ENCODE measurements around the gene CD151. TPM values are rescaled to one million over a fixed set of nuclear protein-coding genes. Genes with fewer than 3 reads are reported as not detected.

CD151 gene
- total RNA-seq, 4 donors from 2014 or later, result 328 to 675 (median 614) TPM

DNA sequence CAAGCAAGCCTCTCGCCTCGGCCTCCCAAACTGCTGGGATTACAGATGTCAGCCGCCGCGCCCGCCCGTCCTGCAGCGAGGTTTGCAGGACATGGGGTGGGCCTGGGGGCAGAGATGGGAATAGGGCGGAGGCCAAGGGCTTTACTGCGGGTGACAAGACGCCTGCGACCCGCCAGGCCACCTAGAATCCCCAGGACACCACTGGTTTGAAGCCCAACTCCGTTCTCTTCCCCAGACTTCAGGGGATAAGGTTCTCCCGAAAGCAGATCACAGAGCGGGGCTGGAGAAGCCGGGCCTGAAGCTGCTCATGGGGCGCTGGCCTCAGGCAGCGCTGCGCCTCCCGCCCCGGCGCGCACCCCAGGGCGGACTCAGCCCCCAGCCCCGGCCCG, 9.2 kb downstream of the CD151 start:
- ATAC-seq (ENCODE audit: low FRiP score) (no peak), DNase-seq (ENCODE audit: low spot score) (no peak)
- TF ChIP-seq, protein P1, sequence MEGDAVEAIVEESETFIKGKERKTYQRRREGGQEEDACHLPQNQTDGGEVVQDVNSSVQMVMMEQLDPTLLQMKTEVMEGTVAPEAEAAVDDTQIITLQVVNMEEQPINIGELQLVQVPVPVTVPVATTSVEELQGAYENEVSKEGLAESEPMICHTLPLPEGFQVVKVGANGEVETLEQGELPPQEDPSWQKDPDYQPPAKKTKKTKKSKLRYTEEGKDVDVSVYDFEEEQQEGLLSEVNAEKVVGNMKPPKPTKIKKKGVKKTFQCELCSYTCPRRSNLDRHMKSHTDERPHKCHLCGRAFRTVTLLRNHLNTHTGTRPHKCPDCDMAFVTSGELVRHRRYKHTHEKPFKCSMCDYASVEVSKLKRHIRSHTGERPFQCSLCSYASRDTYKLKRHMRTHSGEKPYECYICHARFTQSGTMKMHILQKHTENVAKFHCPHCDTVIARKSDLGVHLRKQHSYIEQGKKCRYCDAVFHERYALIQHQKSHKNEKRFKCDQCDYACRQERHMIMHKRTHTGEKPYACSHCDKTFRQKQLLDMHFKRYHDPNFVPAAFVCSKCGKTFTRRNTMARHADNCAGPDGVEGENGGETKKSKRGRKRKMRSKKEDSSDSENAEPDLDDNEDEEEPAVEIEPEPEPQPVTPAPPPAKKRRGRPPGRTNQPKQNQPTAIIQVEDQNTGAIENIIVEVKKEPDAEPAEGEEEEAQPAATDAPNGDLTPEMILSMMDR (IDR thresholded peaks at IDR 0.05), result no peak

DNA sequence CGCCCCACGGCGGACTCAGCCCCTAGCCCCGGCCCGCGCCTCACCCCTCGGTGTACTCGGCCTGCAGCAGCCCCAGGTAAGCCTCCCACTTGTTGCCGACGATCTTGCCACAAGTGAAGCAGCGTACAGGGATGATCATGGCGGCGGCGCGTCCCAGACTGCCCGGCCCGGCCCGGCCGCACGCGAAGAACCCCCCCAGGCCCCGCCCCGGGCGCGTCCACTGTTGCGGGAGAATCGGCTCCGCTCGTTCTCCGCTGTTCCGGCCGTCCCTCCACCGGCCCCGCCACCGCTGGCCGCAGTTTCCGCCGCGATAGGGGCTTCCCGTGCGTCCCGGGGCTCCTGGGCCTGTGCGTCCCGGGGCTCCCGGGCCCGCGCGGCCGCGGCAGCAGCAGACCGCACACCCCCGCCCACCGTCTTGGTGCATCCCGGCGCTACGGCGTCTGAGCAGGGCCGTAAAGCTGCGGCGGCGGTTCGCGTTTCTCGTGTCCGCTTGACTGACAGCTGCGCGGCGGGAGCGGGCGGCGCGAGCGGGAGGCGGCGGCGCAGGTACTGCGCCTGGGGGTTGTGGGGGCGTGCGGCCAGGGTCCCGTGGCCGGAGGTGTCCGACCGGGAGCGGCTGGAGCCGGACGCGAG, 9.7 kb downstream of the CD151 start, which contains the start of the genes POLR2L and TSPAN4:
TSS of gene POLR2L (minus strand) at position 160 of the 633 bp plus-strand sequence. CDS start at position 139, 21 bp downstream.
TSS of gene TSPAN4 (plus strand) at position 483 of the 633 bp plus-strand sequence. CDS start 7,453 bp downstream, outside the sequence.
- ATAC-seq (ENCODE audit: low FRiP score) (peak; percentile 46), DNase-seq (ENCODE audit: low spot score) (peak; percentile 78)
- TF ChIP-seq, protein P1 (IDR thresholded peaks at IDR 0.05), result no peak

DNA sequence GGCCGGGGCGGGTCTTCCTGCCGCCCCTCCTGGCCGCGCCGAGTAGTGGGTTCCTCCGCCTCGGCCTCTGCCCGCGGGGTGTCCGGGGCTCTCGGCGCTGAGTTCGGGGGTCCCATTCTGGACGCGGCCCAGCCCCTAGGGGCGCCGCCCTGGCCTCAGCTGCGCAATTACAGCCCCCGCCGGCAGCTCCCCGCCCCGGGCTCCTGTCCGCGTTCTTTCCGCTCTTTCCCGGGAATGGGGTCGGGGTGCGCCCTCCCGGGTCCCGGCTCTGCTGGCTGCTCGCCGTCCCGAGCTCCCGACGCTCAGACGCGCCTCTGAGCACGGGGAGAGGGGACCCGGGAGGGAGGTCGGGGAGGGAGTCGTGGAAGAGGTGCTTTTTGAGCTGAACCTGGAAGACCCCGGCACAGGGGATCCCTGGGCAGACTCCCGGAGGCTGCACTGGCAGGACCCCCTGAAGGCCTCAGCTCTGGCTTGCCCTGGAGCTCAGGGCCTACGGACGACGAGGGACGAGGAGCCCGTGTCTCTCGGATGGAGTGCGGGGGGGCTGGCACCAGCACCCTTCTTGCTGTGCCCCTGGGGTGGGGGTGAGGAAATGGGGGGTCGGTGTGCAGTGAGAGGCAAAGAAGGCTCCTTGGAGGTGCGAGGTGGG, 10.5 kb downstream of the CD151 start:
- no peak for ATAC-seq (ENCODE audit: low FRiP score)
- DNase-seq (ENCODE audit: low spot score), result no peak
- TF ChIP-seq, protein P1 (IDR thresholded peaks at IDR 0.05), result no peak

DNA sequence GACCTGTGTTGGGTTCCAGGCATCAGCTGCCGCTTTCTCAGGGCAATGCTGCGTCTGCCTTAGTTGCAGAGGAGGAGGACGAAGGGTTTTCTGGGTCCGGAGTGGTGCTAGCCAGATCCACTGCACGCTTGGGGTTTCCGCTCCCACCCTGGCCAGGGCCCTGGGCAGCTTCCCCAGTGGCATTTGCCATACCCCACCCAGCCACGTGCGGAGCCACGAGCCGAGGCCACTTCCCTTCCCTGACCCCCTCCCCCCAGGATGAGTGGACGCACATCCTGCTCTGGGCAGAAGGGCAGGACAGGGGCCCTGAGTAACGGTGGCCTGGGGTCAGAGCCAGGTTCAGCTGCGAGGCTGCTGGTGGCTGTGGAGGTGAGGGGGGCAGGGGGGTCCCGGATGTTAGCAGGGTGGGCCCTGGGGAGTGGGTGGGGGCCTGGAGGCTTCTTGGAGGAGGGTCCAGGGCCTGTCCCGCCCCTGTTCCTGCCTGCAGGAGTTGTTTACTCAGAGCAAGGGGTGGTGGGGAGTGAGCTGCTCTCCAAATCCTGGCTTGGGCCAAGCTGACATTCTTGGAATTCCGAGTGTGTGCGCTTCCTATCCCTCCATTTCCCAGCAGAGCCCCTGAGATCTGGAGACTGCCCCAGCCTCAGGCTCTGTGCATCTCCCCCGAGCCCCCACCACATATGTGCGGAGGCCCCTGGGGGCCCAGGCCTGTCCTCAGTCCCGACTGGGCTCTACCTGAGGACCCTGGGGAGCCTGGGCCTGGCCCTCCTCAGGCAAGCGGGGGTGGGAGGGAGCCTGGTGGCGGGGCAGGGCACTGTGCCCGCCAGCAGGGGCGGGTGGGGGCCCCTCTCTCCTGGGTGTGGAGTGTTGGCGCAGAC, 11.3 kb downstream of the CD151 start:
- ATAC-seq (ENCODE audit: low FRiP score) (peak; percentile 51), DNase-seq (ENCODE audit: low spot score) (peak; percentile 76)
- TF ChIP-seq, protein P1 (IDR thresholded peaks at IDR 0.05), result no peak

DNA sequence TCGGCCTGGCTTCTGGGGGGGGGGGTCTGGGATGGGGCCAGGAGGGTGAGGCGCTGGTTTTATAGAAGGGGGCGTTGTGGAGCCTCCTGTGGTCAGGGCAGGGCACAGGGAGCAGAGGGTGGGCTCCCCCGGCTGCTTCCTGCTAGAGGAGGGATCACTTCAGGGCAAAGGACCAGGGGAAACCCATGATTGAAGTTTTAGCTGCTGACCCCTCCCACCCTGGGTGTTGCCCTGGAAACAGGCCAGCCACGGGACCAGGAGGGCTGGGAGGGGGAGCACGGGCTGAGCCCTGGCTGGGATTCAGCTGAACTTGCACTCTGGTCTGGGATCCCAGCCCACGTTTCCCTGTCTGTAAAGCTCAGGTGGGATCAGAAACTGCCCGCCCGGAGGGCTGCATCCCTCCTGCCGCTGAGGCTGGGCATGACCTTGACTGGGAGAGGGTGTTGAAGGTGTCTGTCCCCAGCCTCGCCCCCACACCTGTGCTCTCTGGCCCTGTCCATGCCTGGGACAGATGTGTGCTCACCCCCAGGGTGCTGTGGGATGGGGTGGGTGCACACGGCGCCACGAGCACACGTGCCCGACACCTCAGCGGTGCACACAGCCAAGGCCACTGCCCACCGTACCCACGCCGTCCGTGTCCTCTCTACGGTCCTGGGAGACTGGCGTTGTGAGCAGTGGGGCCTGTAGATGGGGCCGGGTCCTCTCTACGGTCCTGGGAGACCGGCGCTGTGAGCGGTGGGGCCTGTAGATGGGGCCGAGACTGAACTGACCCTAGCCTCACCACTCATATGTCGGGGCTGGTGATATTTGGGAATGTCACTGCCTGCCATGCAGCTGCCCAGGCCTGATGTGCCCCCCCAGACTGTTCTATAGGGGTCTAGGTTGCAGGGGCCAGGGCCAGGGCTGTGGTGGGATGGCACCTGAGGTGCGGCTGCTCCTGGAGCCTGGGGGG, 12.2 kb downstream of the CD151 start:
- DNase-seq (ENCODE audit: low spot score) (peak; percentile 79), ATAC-seq (ENCODE audit: low FRiP score) (peak; percentile 55)
- TF ChIP-seq, protein P1 (IDR thresholded peaks at IDR 0.05), result no peak

DNA sequence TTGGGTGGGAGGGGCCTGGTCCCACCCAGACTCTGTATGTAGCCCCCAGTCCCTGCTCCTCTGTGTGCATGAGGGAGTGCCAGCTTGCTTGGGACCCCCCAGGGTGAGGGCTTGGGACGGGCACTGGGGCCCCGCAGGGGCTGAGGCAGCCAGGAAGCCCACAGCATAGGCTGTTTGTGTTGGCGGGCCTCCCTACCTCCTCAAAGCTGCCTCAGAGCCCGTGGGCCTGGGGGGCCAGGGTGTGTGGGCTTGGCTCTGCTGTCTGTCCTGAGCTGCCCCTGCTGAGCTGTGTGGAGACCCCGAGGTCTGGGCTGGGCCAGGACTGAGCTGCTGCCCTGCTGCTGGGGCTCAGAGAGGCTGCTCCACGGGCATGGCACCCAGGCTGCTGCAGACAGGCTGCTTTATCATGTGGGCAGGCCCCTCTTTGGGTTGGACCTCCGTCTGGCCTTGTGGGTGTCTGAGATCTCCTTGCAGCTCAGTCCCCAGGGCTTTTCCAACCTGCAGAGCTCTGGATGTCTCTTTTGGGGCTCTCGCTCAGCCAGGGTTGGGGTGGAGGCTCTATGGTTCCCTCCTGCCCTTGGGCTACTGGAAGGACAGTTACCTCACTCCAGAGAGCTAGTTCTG, 13.2 kb downstream of the CD151 start:
- ATAC-seq (ENCODE audit: low FRiP score), result no peak
- TF ChIP-seq, protein P1 (IDR thresholded peaks at IDR 0.05), result no peak
- no peak for DNase-seq (ENCODE audit: low spot score)
